GM12875 (cell line): ENCODE results near the gene GPRIN3.
"Not testable (repeated sequence)": the region's sequence is repeated elsewhere in the genome, so short reads cannot be mapped to it uniquely, and the experiment has no call there.

Experiments used
- H3K4me3 ChIP-seq: one replicate; pipeline ENCODE4 v1.5.1; 2011; ENCODE audit warnings: low read depth, low read length, control low read depth
- TF ChIP-seq, protein P1 (sequence below): IDR thresholded peaks from 2 replicates; pipeline ENCODE4 v1.5.1; 2011; ENCODE audit warnings: low read depth, mild to moderate bottlenecking, control low read depth, inconsistent platforms, low read length, moderate library complexity, borderline replicate concordance; ENCODE audit not compliant: insufficient read depth

Gene GPRIN3

GRCh38 chr4:89214308-89214707 lies 93.3 kb downstream of the GPRIN3 start:
- TF ChIP-seq, protein P1, sequence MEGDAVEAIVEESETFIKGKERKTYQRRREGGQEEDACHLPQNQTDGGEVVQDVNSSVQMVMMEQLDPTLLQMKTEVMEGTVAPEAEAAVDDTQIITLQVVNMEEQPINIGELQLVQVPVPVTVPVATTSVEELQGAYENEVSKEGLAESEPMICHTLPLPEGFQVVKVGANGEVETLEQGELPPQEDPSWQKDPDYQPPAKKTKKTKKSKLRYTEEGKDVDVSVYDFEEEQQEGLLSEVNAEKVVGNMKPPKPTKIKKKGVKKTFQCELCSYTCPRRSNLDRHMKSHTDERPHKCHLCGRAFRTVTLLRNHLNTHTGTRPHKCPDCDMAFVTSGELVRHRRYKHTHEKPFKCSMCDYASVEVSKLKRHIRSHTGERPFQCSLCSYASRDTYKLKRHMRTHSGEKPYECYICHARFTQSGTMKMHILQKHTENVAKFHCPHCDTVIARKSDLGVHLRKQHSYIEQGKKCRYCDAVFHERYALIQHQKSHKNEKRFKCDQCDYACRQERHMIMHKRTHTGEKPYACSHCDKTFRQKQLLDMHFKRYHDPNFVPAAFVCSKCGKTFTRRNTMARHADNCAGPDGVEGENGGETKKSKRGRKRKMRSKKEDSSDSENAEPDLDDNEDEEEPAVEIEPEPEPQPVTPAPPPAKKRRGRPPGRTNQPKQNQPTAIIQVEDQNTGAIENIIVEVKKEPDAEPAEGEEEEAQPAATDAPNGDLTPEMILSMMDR = no peak

DNA sequence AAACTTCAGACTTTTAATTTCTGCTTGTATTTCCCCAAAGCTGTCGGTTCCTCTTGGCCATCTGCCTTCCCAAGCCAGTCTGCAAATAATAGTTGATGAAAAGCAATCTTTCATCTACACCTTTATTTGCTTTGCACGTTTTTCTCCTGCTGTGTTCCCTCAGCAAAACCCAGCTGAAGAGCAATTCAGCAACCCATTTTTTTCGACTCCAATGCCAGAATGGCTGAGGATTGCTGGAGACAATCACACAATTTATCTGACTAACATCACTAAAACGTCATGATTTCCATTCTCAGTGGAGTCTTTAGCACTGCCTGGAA lies 94.3 kb downstream of the GPRIN3 start:
- no peak overlapping the region for H3K4me3 ChIP-seq
- TF ChIP-seq, protein P1 = no peak

More at GRCh38 chr4:89214308-89214707, 93.3 kb downstream of the GPRIN3 start:
- no peak overlapping the region for H3K4me3 ChIP-seq

- TF ChIP-seq, protein P1 = no peak
- no peak overlapping the region for H3K4me3 ChIP-seq
Observed at GRCh38 chr4:89212666-89213381, 94.8 kb downstream of the GPRIN3 start.

DNA sequence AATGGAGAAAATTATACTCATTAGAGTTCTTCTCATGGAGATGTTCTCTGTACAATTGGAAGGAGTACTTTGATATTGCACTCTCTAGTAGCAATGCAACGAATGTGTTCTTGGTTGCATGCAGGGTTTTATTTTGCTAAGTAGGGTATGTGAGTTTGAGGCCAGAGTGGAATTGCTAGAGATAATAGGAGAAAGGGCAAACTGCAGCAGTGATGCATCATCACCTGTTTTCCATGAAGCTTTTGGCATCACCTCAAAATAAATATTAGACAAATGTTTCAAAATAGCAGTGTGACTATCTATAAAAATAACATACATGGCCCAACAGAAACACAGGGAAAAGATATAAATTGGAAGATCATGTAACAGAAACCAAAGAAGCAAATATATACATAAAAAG lies 103.0 kb downstream of the GPRIN3 start:
- TF ChIP-seq, protein P1 = no peak
- H3K4me3 ChIP-seq = no peak overlapping the region

GRCh38 chr4:89203902-89204301 lies 103.7 kb downstream of the GPRIN3 start:
- no peak overlapping the region for H3K4me3 ChIP-seq
- TF ChIP-seq, protein P1 = no peak

- H3K4me3 ChIP-seq = not testable (repeated sequence)
Observed at GRCh38 chr4:89199394-89199793, 108.2 kb downstream of the GPRIN3 start.

GRCh38 chr4:89197920-89198319 lies 109.7 kb downstream of the GPRIN3 start:
- TF ChIP-seq, protein P1 = no peak
- no peak overlapping the region for H3K4me3 ChIP-seq
